Spleen (tissue), 11 donors: ENCODE measurements around the gene ERCC6L2. TPM values are rescaled to one million over a fixed set of nuclear protein-coding genes. Genes with fewer than 3 reads are reported as not detected.

Source experiments
- DNase-seq: peaks from one replicate; pipeline ENCODE4 v3.0.0-alpha.2; 2020
- H3K27ac ChIP-seq, 8 donors: fragments of 200-600 bp; sonication (generic) in 7 of 8; 1 replicate in 4 of 8; 2 replicates in 4 of 8; pipeline versions ENCODE4 v1.5.0 to v1.8.0; 2016 to 2021; ENCODE audit warnings: inconsistent platforms in 4 of 8, mild to moderate bottlenecking in 4 of 8, moderate library complexity in 1 of 8
- H3K27me3 ChIP-seq, 7 donors: fragments of 200-600 bp; sonication (generic) in 6 of 7; replicated peaks in 1 of 7; 1 replicate in 4 of 7; 2 replicates in 3 of 7; pipeline versions ENCODE4 v1.5.0 to v1.8.0; 2016 to 2021; ENCODE audit warnings: inconsistent platforms in 3 of 7, mild to moderate bottlenecking in 1 of 7
- H3K36me3 ChIP-seq, 6 donors: fragments of 200-600 bp; sonication (generic) in 5 of 6; 1 replicate in 4 of 6; 2 replicates in 2 of 6; pipeline versions ENCODE4 v1.5.0 to v1.8.0; 2016 to 2021; ENCODE audit warnings: inconsistent platforms in 2 of 6
- H3K4me1 ChIP-seq, 6 donors: fragments of 200-600 bp; sonication (generic) in 5 of 6; 1 replicate in 3 of 6; 2 replicates in 3 of 6; pipeline versions ENCODE4 v1.5.0 to v1.8.0; 2016 to 2021; ENCODE audit warnings: inconsistent platforms in 3 of 6
- H3K4me3 ChIP-seq, 8 donors: fragments of 200-600 bp; sonication (generic) in 7 of 8; 1 replicate in 4 of 8; 2 replicates in 4 of 8; pipeline versions ENCODE4 v1.5.0 to v1.8.0; 2016 to 2021; ENCODE audit warnings: inconsistent platforms in 4 of 8, mild to moderate bottlenecking in 4 of 8, moderate library complexity in 2 of 8
- H3K9me3 ChIP-seq, 8 donors: fragments of 200-600 bp; sonication (generic) in 7 of 8; 1 replicate in 4 of 8; 2 replicates in 4 of 8; pipeline versions ENCODE4 v1.5.0 to v1.8.0; 2016 to 2021; ENCODE audit warnings: inconsistent platforms in 4 of 8
- CTCF ChIP-seq, 11 experiments: fragments of 200-600 bp in 7 of 11; fragments of 450-650 bp in 4 of 11; sonication (generic) in 4 of 11; IDR thresholded peaks in 8 of 11; conservative IDR thresholded peaks in 3 of 11; 1 replicate in 7 of 11; 2 replicates in 4 of 11; pipeline versions ENCODE4 v1.4.0 to v1.8.0; 2016 to 2021; ENCODE audit warnings: antibody characterized with exemption in 11 of 11, inconsistent platforms in 4 of 11, mild to moderate bottlenecking in 1 of 11
- POLR2A ChIP-seq, 3 donors: fragments of 450-650 bp; IDR thresholded peaks; one replicate each; pipeline ENCODE4 v1.5.1; 2017; ENCODE audit warnings: antibody characterized with exemption in 3 of 3, mild to moderate bottlenecking in 1 of 3
- POLR2AphosphoS5 ChIP-seq, 3 donors: sonication (generic); formaldehyde crosslinking; IDR thresholded peaks; one replicate each; pipeline ENCODE4 v1.5.1; 2017; ENCODE audit warnings: antibody characterized with exemption in 3 of 3
- WGBS, 5 donors: extraction: QIAGEN DNeasy Blood & Tissue Kit in 3 of 5; methylation state at CpG; one replicate each; pipeline versions ENCODE4 v1.1.5 to v1.1.7; 2013 to 2018; 5-methylcytosine and 5-hydroxymethylcytosine counted together
- intact Hi-C: fragments of 100-400 bp; cut with DNase I; formaldehyde crosslinking; loops from one replicate; pipeline ENCODE4 v1.15.0; 2023; ENCODE audit warnings: low total_unique reads
- polyA plus RNA-seq, 3 donors: library from polyadenylated mRNA; stranded (reverse); fragments of 200-250 nt; gene quantifications; one replicate each; pipeline ENCODE4 v1.2.1, GENCODE V29; 2013
- total RNA-seq, 7 donors: library from RNA; depleted of rRNA in 3 of 7; stranded (reverse); fragments of >200 nt in 3 of 7; fragmentation: NEBNext Ultra II Directional in 4 of 7; extraction: Animal tissue kit (Norgen Biotek cat#: 25700) in 4 of 7; gene quantifications; one replicate each; pipeline versions ENCODE4 v1.1.0 to v1.2.1, GENCODE V29; 2016 to 2021
- donor health status: healthy with polysubstance abuse.
- donor health status: DM: no; HTN: no; CAD: no; lungs with moderate emphysema.
- donor health status: DM: no; HTN: no; CAD: no.
- donor health status: Bipolar disorder and iron deficiency.
- donor health status: healthy.
- donor health status: DM: no; HTN: no; CAD: no.
- donor health status: DM: yes; HTN: yes; CAD: no.

The ERCC6L2 gene
- total and polyA plus RNA-seq, 10 donors = 4.6 to 118 (median 70.9) TPM

- intact Hi-C loops = no loop called here
- no peak for TF ChIP-seq POLR2A (IDR thresholded peaks at IDR 0.05)
- no peak for TF ChIP-seq CTCF (IDR thresholded peaks at IDR 0.05 in 8 of 11, conservative IDR thresholded peaks at IDR 0.05 in 3 of 11)
- no peak for TF ChIP-seq POLR2AphosphoS5 (IDR thresholded peaks at IDR 0.05)
- no peak overlapping the region for H3K4me3 ChIP-seq
- H3K27ac ChIP-seq = no peak overlapping the region
- H3K27me3 ChIP-seq = no peaks in the 10 kb centered on the region
- peaks cover 0 to 34% (median 8%) of the 10 kb centered on the region in 6 donors for H3K4me1 ChIP-seq
- peaks cover 0 to 19% (median 12%) of the 10 kb centered on the region in 8 donors for H3K9me3 ChIP-seq
- no peak for DNase-seq
- peaks cover 0 to 6% (median 2%) of the 10 kb centered on the region in 6 donors for H3K36me3 ChIP-seq
- 96 to 99% (median 99%) methylated on average over 2 of the region's 2 CpGs for WGBS, 5 donors
Observed at GRCh38 chr9:95892690-95893089, 17.2 kb downstream of the ERCC6L2 start.

GRCh38 chr9:95896580-95896979 lies 21.1 kb downstream of the ERCC6L2 start:
- Histone ChIP-seq H3K27ac (no peak overlapping the region), H3K27me3 (no peaks in the 10 kb centered on the region), H3K4me1 (peaks cover 0 to 12% (median 0%) of the 10 kb centered on the region in 6 donors), H3K4me3 (no peak overlapping the region), H3K36me3 (peaks cover 0 to 34% (median 2%) of the 10 kb centered on the region in 6 donors), H3K9me3 (peaks cover 0 to 19% (median 12%) of the 10 kb centered on the region in 8 donors)
- 95 to 100% (median 97%) methylated on average over 2 of the region's 2 CpGs for WGBS, 5 donors
- intact Hi-C loops = no loop called here
- no peak for DNase-seq
- TF ChIP-seq POLR2AphosphoS5 (IDR thresholded peaks at IDR 0.05) (no peak), CTCF (IDR thresholded peaks at IDR 0.05 in 8 of 11, conservative IDR thresholded peaks at IDR 0.05 in 3 of 11) (no peak), POLR2A (IDR thresholded peaks at IDR 0.05) (no peak)

DNA sequence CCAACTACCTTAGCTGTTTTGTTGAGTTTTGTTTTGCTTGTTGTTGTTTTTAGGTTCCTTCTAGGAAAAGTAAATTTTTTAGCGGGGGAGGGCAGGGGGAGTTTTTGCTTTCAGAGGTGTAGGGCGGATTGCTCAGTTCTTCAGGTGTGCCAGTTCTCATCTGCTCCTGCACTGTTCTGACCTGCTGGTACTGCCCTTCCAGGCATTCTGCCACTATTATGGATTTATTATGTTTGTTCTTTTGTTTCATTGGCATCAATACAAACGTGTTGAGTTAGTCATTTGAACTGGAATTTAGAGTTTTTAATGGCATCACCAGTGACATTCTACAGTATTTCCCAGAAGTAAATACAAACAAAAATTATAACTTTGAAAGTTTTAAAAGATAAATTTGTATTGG lies 26.0 kb downstream of the ERCC6L2 start:
- intact Hi-C loops = no loop called here

DNA sequence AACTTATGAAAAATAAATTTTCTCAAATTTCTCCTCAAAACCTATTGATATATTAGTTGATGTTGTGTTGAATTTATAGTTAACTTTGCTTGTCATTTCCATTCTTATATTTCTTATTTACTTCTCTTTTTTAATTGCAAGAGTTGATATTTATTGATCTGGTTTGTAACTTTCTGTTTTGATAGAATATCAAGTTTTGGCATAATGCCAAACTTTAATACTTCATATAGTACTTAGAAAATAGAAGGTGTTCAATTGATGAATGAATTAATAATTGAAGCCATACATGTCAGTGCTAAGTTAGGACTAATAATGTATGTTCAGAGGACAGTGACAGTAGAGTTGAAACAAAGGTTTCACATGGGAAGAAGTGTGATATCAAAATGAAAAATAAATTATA lies 27.9 kb downstream of the ERCC6L2 start:
- H3K4me1 ChIP-seq = no peaks in the 10 kb centered on the region
- DNase-seq = no peak
- H3K36me3 ChIP-seq = peaks cover 0 to 43% (median 0%) of the 10 kb centered on the region in 6 donors
- intact Hi-C loops = no loop called here
- TF ChIP-seq POLR2A (IDR thresholded peaks at IDR 0.05) = no peak
- TF ChIP-seq CTCF (IDR thresholded peaks at IDR 0.05 in 8 of 11, conservative IDR thresholded peaks at IDR 0.05 in 3 of 11) = no peak
- no peak for TF ChIP-seq POLR2AphosphoS5 (IDR thresholded peaks at IDR 0.05)
- no peak overlapping the region for H3K4me3 ChIP-seq
- H3K9me3 ChIP-seq = no peaks in the 10 kb centered on the region
- no peaks in the 10 kb centered on the region for H3K27me3 ChIP-seq
- no peak overlapping the region for H3K27ac ChIP-seq

More for the DNA sequence above, 26.0 kb downstream of the ERCC6L2 start:
- H3K27me3 ChIP-seq = no peaks in the 10 kb centered on the region
- H3K9me3 ChIP-seq = no peaks in the 10 kb centered on the region
- no peak overlapping the region for H3K4me3 ChIP-seq
- H3K36me3 ChIP-seq = peaks cover 0 to 40% (median 0%) of the 10 kb centered on the region in 6 donors
- no peak for DNase-seq
- H3K4me1 ChIP-seq = peaks cover 0 to 12% (median 0%) of the 10 kb centered on the region in 6 donors
- 88 to 93% (median 90%) methylated on average over 3 of the region's 3 CpGs for WGBS, 5 donors
- H3K27ac ChIP-seq = no peak overlapping the region
- TF ChIP-seq POLR2A (IDR thresholded peaks at IDR 0.05) (no peak), POLR2AphosphoS5 (IDR thresholded peaks at IDR 0.05) (no peak), CTCF (IDR thresholded peaks at IDR 0.05 in 8 of 11, conservative IDR thresholded peaks at IDR 0.05 in 3 of 11) (no peak)
